ENCODE data around the gene BAG3.

The BAG3 gene

GRCh38 chr10:119726676-119727261 lies 75.6 kb downstream of the BAG3 start:
- DNase-seq (ENCODE audit: low read depth in 2 of 2) = no peak

All from stimulated activated CD8-positive, alpha-beta memory T cell treated with anti-CD3 and anti-CD28 coated beads, Interleukin-15, amount 100 ng/mL, for 4 hours (primary cell).